Vagina (tissue), 2 donors: Measurements from ENCODE around the gene CLCN6.

Experiments
- POLR2AphosphoS5 ChIP-seq, 2 donors: sonication (generic); formaldehyde crosslinking; IDR thresholded peaks; one replicate each; pipeline ENCODE4 v1.9.0; 2017; ENCODE audit warnings: antibody characterized with exemption in 2 of 2, mild to moderate bottlenecking in 2 of 2, low read depth in 1 of 2; ENCODE audit not compliant: insufficient read depth in 1 of 2
- TF ChIP-seq, protein P1 (sequence below), 3 experiments: fragments of 450-650 bp in 2 of 3; fragments of 200-600 bp in 1 of 3; sonication (generic) in 1 of 3; IDR thresholded peaks; one replicate each; pipeline ENCODE4 v1.5.1; 2017 to 2019; ENCODE audit warnings: antibody characterized with exemption in 3 of 3, mild to moderate bottlenecking in 2 of 3, moderate library complexity in 2 of 3

DNA sequence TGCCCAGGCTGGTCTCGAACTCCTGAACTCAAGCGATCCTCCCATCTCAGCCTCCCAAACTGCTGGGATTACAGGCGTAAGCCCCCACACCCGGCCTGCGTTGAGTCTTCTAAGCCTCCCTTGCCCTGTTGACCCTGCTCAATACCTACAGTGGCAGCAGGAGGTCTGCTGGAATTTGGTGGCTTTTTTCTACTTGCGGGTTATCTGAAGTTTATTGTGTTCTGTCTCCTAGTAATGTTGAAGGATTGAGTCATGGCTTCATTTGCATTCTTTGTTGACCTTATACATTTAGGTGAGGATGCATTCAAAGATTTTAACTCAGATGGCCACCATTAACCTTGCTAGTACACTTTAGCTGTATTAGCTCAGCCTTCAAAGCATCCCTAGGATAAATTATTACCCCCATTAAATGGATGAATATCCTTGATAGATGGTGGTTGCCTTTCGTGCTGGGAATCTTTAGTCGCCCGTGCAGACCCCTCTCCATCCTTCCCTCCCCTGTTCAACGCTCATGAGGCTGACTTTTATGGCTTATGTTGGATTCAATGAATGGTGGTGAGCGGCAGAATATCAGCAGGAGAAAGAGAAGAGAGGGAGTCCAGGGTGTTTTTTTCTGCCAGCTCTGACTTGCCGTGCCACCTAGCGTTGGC, 62.5 kb downstream of the CLCN6 start:
- TF ChIP-seq, protein P1, sequence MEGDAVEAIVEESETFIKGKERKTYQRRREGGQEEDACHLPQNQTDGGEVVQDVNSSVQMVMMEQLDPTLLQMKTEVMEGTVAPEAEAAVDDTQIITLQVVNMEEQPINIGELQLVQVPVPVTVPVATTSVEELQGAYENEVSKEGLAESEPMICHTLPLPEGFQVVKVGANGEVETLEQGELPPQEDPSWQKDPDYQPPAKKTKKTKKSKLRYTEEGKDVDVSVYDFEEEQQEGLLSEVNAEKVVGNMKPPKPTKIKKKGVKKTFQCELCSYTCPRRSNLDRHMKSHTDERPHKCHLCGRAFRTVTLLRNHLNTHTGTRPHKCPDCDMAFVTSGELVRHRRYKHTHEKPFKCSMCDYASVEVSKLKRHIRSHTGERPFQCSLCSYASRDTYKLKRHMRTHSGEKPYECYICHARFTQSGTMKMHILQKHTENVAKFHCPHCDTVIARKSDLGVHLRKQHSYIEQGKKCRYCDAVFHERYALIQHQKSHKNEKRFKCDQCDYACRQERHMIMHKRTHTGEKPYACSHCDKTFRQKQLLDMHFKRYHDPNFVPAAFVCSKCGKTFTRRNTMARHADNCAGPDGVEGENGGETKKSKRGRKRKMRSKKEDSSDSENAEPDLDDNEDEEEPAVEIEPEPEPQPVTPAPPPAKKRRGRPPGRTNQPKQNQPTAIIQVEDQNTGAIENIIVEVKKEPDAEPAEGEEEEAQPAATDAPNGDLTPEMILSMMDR (IDR thresholded peaks at IDR 0.05) = no peak
- no peak for TF ChIP-seq POLR2AphosphoS5 (IDR thresholded peaks at IDR 0.05; ENCODE audit: insufficient read depth in 1 of 2, low read depth in 1 of 2)
